AG09309 (cell line): Measurements from ENCODE around the gene HMG20A.

Experiments
- DNase-seq: peaks from one replicate; pipeline ENCODE4 v3.0.0-alpha.2; 2010; ENCODE audit warnings: low read depth
- H3K4me3 ChIP-seq: 2 replicates; pipeline ENCODE4 v1.5.1; 2011; ENCODE audit warnings: mild to moderate bottlenecking, low read depth, low read length, moderate library complexity; ENCODE audit not compliant: control insufficient read depth
- TF ChIP-seq, protein P1 (sequence below): IDR thresholded peaks from 2 replicates; pipeline ENCODE4 v1.5.1; 2011; ENCODE audit warnings: mild to moderate bottlenecking, low read depth, low read length, inconsistent platforms; ENCODE audit not compliant: insufficient read depth, control insufficient read depth; ENCODE audit errors: missing control alignments

The HMG20A gene

GRCh38 chr15:77529394-77530159, 108.9 kb downstream of the HMG20A start:
- TF ChIP-seq, protein P1, sequence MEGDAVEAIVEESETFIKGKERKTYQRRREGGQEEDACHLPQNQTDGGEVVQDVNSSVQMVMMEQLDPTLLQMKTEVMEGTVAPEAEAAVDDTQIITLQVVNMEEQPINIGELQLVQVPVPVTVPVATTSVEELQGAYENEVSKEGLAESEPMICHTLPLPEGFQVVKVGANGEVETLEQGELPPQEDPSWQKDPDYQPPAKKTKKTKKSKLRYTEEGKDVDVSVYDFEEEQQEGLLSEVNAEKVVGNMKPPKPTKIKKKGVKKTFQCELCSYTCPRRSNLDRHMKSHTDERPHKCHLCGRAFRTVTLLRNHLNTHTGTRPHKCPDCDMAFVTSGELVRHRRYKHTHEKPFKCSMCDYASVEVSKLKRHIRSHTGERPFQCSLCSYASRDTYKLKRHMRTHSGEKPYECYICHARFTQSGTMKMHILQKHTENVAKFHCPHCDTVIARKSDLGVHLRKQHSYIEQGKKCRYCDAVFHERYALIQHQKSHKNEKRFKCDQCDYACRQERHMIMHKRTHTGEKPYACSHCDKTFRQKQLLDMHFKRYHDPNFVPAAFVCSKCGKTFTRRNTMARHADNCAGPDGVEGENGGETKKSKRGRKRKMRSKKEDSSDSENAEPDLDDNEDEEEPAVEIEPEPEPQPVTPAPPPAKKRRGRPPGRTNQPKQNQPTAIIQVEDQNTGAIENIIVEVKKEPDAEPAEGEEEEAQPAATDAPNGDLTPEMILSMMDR, result no peak
- H3K4me3 ChIP-seq, result no peak overlapping the region
- no peak for DNase-seq

DNA sequence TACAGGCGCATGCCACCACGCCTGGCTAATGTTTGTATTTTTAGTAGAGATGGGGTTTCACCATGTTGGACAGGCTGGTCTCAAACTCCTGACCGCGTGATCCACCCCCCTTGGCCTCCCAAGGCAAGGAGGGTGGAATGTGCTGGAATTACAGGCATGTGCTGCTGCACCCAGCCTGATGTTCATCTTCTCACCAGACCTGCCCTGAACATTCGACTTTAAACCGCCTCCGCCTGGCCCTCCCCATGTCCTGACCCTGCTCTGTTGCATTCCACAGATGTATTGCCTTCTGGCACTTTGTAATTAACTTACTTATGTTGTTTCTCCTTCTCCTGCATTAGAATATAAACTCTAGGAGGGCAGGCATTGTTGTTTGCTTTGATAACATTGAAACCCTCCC, 109.9 kb downstream of the HMG20A start:
- TF ChIP-seq, protein P1, result no peak
- no peak overlapping the region for H3K4me3 ChIP-seq
- no peak for DNase-seq

GRCh38 chr15:77531191-77532000, 110.7 kb downstream of the HMG20A start:
- TF ChIP-seq, protein P1, result no peak
- no peak for DNase-seq
- H3K4me3 ChIP-seq, result no peak overlapping the region

GRCh38 chr15:77532067-77532710, 111.5 kb downstream of the HMG20A start:
- TF ChIP-seq, protein P1, result no peak
- no peak for DNase-seq
- no peak overlapping the region for H3K4me3 ChIP-seq

GRCh38 chr15:77532846-77533245, 112.2 kb downstream of the HMG20A start:
- DNase-seq, result no peak
- no peak overlapping the region for H3K4me3 ChIP-seq
- TF ChIP-seq, protein P1, result no peak

GRCh38 chr15:77533578-77534430, 113.1 kb downstream of the HMG20A start:
- DNase-seq, result no peak
- H3K4me3 ChIP-seq, result no peak overlapping the region
- TF ChIP-seq, protein P1, result no peak
